ENCODE results near the gene TDRD7. TPM values are rescaled to one million over a fixed set of nuclear protein-coding genes. Genes with fewer than 3 reads are reported as not detected.

The TDRD7 gene
- total RNA-seq, 1 donor from 2014 or later, result 8.1 TPM

- Mint-ChIP-seq H3K4me1 (peaks cover 18% of the 10 kb centered on the region), H3K36me3 (no peaks in the 10 kb centered on the region), H3K4me3 (peak overlapping the region; percentile 15), H3K27ac (no peak overlapping the region), H3K27me3 (ENCODE audit: insufficient read depth, low read depth) (peaks cover 16% of the 10 kb centered on the region), H3K9me3 (no peaks in the 10 kb centered on the region)
- no peak for TF ChIP-seq EZH2 (IDR thresholded peaks at IDR 0.05)
- TF ChIP-seq, protein P1, sequence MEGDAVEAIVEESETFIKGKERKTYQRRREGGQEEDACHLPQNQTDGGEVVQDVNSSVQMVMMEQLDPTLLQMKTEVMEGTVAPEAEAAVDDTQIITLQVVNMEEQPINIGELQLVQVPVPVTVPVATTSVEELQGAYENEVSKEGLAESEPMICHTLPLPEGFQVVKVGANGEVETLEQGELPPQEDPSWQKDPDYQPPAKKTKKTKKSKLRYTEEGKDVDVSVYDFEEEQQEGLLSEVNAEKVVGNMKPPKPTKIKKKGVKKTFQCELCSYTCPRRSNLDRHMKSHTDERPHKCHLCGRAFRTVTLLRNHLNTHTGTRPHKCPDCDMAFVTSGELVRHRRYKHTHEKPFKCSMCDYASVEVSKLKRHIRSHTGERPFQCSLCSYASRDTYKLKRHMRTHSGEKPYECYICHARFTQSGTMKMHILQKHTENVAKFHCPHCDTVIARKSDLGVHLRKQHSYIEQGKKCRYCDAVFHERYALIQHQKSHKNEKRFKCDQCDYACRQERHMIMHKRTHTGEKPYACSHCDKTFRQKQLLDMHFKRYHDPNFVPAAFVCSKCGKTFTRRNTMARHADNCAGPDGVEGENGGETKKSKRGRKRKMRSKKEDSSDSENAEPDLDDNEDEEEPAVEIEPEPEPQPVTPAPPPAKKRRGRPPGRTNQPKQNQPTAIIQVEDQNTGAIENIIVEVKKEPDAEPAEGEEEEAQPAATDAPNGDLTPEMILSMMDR (IDR thresholded peaks at IDR 0.05), result no peak
- TF ChIP-seq EZH2phosphoT487 (IDR thresholded peaks at IDR 0.05), result no peak
- Histone ChIP-seq H3K4me2 (no peak overlapping the region), H2AFZ (replicated peaks) (no peak overlapping the region), H3K9me3 (ENCODE audit: low read depth) (no peaks in the 10 kb centered on the region), H3K4me1 (peaks cover 13% of the 10 kb centered on the region), H3K9ac (no peak overlapping the region), H3K27ac (no peak overlapping the region), H3K79me2 (ENCODE audit: low read depth) (no peaks in the 10 kb centered on the region), H3F3A (ENCODE audit: low read depth) (no peaks in the 10 kb centered on the region), H4K20me1 (ENCODE audit: low read depth) (no peaks in the 10 kb centered on the region), H3K36me3 (no peaks in the 10 kb centered on the region), H3K4me3 (no peak overlapping the region), H3K27me3 (no peaks in the 10 kb centered on the region)
- DNase-seq (ENCODE audit: low spot score), result no peak
Measured at GRCh38 chr9:97514531-97514930, 102.6 kb downstream of the TDRD7 start.

DNA sequence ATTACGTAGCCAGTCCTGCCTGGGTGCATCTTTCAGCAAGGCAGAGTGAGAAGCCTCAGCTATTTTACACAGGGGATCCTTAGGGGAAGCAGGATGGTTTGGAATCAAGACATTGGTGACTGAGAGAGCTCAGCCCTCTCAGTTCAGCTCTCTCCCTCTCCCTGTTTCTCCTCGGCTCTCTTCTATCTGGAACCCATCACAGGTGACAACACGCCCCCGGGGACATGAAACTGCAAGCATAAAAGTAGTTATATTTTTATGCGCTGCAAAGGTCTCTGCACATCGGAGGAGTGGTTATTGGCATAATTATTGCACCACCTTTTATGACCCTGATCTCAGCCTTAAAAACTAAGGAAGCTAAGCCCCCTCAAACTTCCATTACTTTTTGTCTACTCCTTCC lies 103.8 kb downstream of the TDRD7 start:
- TF ChIP-seq EZH2phosphoT487 (IDR thresholded peaks at IDR 0.05) (no peak), EZH2 (IDR thresholded peaks at IDR 0.05) (no peak)
- TF ChIP-seq, protein P1 (IDR thresholded peaks at IDR 0.05), result no peak
- H3K4me3 ChIP-seq, result no peak overlapping the region
- peak overlapping the region; percentile 48 for H3K4me2 ChIP-seq
- Mint-ChIP-seq H3K27me3 (ENCODE audit: insufficient read depth, low read depth) (peaks cover 17% of the 10 kb centered on the region), H3K27ac (no peak overlapping the region), H3K4me1 (peaks cover 18% of the 10 kb centered on the region), H3K9me3 (no peaks in the 10 kb centered on the region), H3K36me3 (no peaks in the 10 kb centered on the region), H3K4me3 (no peak overlapping the region)
- H4K20me1 ChIP-seq (ENCODE audit: low read depth), result no peaks in the 10 kb centered on the region
- DNase-seq (ENCODE audit: low spot score), result no peak
- H2AFZ ChIP-seq (replicated peaks), result no peak overlapping the region
- no peaks in the 10 kb centered on the region for H3K79me2 ChIP-seq (ENCODE audit: low read depth)
- no peak overlapping the region for H3K27ac ChIP-seq
- H3K27me3 ChIP-seq, result no peaks in the 10 kb centered on the region
- peaks cover 13% of the 10 kb centered on the region for H3K4me1 ChIP-seq
- H3K9me3 ChIP-seq (ENCODE audit: low read depth), result no peaks in the 10 kb centered on the region
- no peak overlapping the region for H3K9ac ChIP-seq
- no peaks in the 10 kb centered on the region for H3K36me3 ChIP-seq
- H3F3A ChIP-seq (ENCODE audit: low read depth), result no peaks in the 10 kb centered on the region

- peak overlapping the region; percentile 48 for H3K4me2 ChIP-seq
- DNase-seq (ENCODE audit: low spot score), result no peak
- H3K36me3 ChIP-seq, result no peaks in the 10 kb centered on the region
- H3K4me1 ChIP-seq, result peaks cover 13% of the 10 kb centered on the region
- H3K27ac ChIP-seq, result no peak overlapping the region
- no peaks in the 10 kb centered on the region for H4K20me1 ChIP-seq (ENCODE audit: low read depth)
- no peak overlapping the region for H3K27ac Mint-ChIP-seq
- peak overlapping the region; percentile 59 for H2AFZ ChIP-seq (replicated peaks)
- no peaks in the 10 kb centered on the region for H3K9me3 ChIP-seq (ENCODE audit: low read depth)
- peaks cover 18% of the 10 kb centered on the region for H3K4me1 Mint-ChIP-seq
- H3K27me3 ChIP-seq, result no peaks in the 10 kb centered on the region
- no peak overlapping the region for H3K4me3 ChIP-seq
- H3K9me3 Mint-ChIP-seq, result no peaks in the 10 kb centered on the region
- H3K4me3 Mint-ChIP-seq, result no peak overlapping the region
- H3K27me3 Mint-ChIP-seq (ENCODE audit: insufficient read depth, low read depth), result peaks cover 17% of the 10 kb centered on the region
- no peak overlapping the region for H3K9ac ChIP-seq
- no peak for TF ChIP-seq EZH2phosphoT487 (IDR thresholded peaks at IDR 0.05)
- TF ChIP-seq EZH2 (IDR thresholded peaks at IDR 0.05), result no peak
- TF ChIP-seq, protein P1 (IDR thresholded peaks at IDR 0.05), result no peak
- H3K36me3 Mint-ChIP-seq, result no peaks in the 10 kb centered on the region
- H3F3A ChIP-seq (ENCODE audit: low read depth), result no peaks in the 10 kb centered on the region
- no peaks in the 10 kb centered on the region for H3K79me2 ChIP-seq (ENCODE audit: low read depth)
Measured at GRCh38 chr9:97516111-97516510, 104.2 kb downstream of the TDRD7 start.

Measured in neural progenitor cell (in vitro differentiated cells).